ENCODE measurements around the gene METTL6.
"Not testable (repeated sequence)": the region's sequence is repeated elsewhere in the genome, so short reads cannot be mapped to it uniquely, and the experiment has no call there.

The METTL6 gene

DNA sequence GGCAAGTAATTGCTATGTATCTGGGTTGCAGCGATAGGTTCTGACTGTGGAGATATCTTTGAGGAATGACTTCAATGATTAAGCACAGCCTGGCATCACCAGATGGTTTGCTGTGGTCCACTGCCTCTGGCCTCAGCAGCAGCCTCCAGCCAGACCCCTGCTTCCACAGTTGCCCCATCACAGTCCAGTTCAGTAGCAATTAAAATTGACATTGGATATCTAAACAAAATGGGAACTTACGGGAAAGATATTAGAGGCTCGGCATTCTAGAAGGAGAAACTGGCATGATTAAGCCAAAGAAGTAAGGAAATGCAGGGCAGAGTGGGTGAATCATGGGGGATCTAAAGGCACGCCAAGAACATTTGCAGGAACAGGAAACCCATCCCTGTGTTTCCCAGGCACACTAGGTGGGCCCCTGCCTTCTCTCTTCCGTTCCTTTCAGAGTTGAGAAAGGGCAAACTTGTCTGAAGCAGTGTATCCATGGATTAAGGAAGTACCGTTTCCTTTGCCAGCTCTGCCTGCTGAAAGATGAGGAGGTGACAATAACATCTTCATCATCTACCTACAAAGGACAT lies 58.7 kb downstream of the METTL6 start:
- no peaks in the 10 kb centered on the region for H3F3A ChIP-seq (ENCODE audit: insufficient read depth, low read length)
- no peak overlapping the region for H2AFZ ChIP-seq (ENCODE audit: low read length)
- H4K20me1 ChIP-seq (ENCODE audit: insufficient read depth, low read length): no peaks in the 10 kb centered on the region
- no peak overlapping the region for H3K4me3 ChIP-seq (ENCODE audit: low read depth, low read length, poor library complexity, severe bottlenecking)
- no peaks in the 10 kb centered on the region for H3K9me2 ChIP-seq (ENCODE audit: low read depth, low read length)
- no peaks in the 10 kb centered on the region for H3K79me2 ChIP-seq (ENCODE audit: insufficient read depth, low read length)
- TF ChIP-seq EZH2 (IDR thresholded peaks at IDR 0.05; ENCODE audit: borderline replicate concordance, low read length): no peak
- TF ChIP-seq, protein P1, sequence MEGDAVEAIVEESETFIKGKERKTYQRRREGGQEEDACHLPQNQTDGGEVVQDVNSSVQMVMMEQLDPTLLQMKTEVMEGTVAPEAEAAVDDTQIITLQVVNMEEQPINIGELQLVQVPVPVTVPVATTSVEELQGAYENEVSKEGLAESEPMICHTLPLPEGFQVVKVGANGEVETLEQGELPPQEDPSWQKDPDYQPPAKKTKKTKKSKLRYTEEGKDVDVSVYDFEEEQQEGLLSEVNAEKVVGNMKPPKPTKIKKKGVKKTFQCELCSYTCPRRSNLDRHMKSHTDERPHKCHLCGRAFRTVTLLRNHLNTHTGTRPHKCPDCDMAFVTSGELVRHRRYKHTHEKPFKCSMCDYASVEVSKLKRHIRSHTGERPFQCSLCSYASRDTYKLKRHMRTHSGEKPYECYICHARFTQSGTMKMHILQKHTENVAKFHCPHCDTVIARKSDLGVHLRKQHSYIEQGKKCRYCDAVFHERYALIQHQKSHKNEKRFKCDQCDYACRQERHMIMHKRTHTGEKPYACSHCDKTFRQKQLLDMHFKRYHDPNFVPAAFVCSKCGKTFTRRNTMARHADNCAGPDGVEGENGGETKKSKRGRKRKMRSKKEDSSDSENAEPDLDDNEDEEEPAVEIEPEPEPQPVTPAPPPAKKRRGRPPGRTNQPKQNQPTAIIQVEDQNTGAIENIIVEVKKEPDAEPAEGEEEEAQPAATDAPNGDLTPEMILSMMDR (IDR thresholded peaks at IDR 0.05; ENCODE audit: low read length): no peak
- H3K27me3 ChIP-seq (ENCODE audit: insufficient read depth, low read length): no peaks in the 10 kb centered on the region
- H3K27ac ChIP-seq (ENCODE audit: low read depth, low read length, poor library complexity, severe bottlenecking): no peak overlapping the region
- no peak overlapping the region for H3K9ac ChIP-seq (ENCODE audit: low read length)
- no peaks in the 10 kb centered on the region for H3K4me1 ChIP-seq (ENCODE audit: insufficient read depth, low read length, severe bottlenecking)
- no peaks in the 10 kb centered on the region for H3K36me3 ChIP-seq (ENCODE audit: insufficient read depth, low read length)
- H3K4me2 ChIP-seq (ENCODE audit: low read length): no peak overlapping the region
- H3K9me3 ChIP-seq (ENCODE audit: low read length): no peaks in the 10 kb centered on the region

DNA sequence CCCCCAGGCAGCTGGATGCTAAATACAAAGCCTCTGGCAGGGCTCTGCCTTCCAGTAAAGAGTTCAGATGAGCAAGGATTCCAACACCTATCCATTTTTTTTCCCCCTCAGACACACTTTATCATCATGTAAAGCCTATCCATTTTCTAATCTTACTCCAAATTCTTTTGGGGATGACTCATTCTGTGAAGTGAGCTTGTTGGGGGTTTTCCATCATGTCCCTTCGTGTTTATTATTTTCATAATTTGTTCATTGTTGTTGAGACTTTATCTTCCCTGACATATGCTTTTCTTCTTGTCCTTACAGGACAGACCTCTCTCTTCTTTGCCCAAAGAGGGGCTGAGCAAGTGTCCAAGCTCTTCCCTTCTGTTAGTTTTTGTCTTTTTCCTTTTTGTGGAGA lies 60.3 kb downstream of the METTL6 start:
- no peaks in the 10 kb centered on the region for H3K79me2 ChIP-seq (ENCODE audit: insufficient read depth, low read length)
- no peak overlapping the region for H3K27ac ChIP-seq (ENCODE audit: low read depth, low read length, poor library complexity, severe bottlenecking)
- peaks cover 3% of the 10 kb centered on the region for H3K4me1 ChIP-seq (ENCODE audit: insufficient read depth, low read length, severe bottlenecking)
- no peaks in the 10 kb centered on the region for H3K27me3 ChIP-seq (ENCODE audit: insufficient read depth, low read length)
- no peak overlapping the region for H3K4me3 ChIP-seq (ENCODE audit: low read depth, low read length, poor library complexity, severe bottlenecking)
- TF ChIP-seq, protein P1 (IDR thresholded peaks at IDR 0.05; ENCODE audit: low read length): no peak
- TF ChIP-seq EZH2 (IDR thresholded peaks at IDR 0.05; ENCODE audit: borderline replicate concordance, low read length): no peak
- no peaks in the 10 kb centered on the region for H3K9me3 ChIP-seq (ENCODE audit: low read length)
- no peaks in the 10 kb centered on the region for H3F3A ChIP-seq (ENCODE audit: insufficient read depth, low read length)
- H2AFZ ChIP-seq (ENCODE audit: low read length): no peak overlapping the region
- H3K9ac ChIP-seq (ENCODE audit: low read length): no peak overlapping the region
- H4K20me1 ChIP-seq (ENCODE audit: insufficient read depth, low read length): no peaks in the 10 kb centered on the region
- no peaks in the 10 kb centered on the region for H3K36me3 ChIP-seq (ENCODE audit: insufficient read depth, low read length)
- no peak overlapping the region for H3K4me2 ChIP-seq (ENCODE audit: low read length)
- no peaks in the 10 kb centered on the region for H3K9me2 ChIP-seq (ENCODE audit: low read depth, low read length)

DNA sequence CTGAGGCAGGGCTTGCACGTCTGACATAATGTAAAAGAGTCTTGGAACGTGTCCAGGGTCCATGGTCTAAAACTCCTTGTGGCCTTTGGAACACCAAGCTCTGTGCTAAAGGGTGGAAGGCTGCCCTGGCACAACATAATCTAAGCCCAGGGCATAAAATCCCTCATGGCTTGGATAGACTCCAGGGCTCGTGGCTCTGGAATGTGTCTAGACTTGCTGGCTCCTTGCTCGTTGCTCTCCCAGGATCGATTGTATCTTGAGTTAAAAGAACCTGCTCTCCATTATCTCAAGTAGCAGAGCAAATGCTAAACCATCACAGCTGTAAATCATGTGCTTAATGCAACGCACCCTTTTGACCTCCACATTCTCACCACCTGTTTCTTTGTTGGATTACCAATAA lies 63.3 kb downstream of the METTL6 start:
- not testable (repeated sequence) for H3K9ac ChIP-seq (ENCODE audit: low read length); H3K4me2 ChIP-seq (ENCODE audit: low read length); H3K9me3 ChIP-seq (ENCODE audit: low read length); H3F3A ChIP-seq (ENCODE audit: insufficient read depth, low read length); H3K79me2 ChIP-seq (ENCODE audit: insufficient read depth, low read length); H3K27ac ChIP-seq (ENCODE audit: low read depth, low read length, poor library complexity, severe bottlenecking); H3K36me3 ChIP-seq (ENCODE audit: insufficient read depth, low read length); H3K4me3 ChIP-seq (ENCODE audit: low read depth, low read length, poor library complexity, severe bottlenecking); H4K20me1 ChIP-seq (ENCODE audit: insufficient read depth, low read length); H2AFZ ChIP-seq (ENCODE audit: low read length); H3K27me3 ChIP-seq (ENCODE audit: insufficient read depth, low read length); H3K9me2 ChIP-seq (ENCODE audit: low read depth, low read length)
- H3K4me1 ChIP-seq (ENCODE audit: insufficient read depth, low read length, severe bottlenecking): peaks cover 20% of the 10 kb centered on the region

DNA sequence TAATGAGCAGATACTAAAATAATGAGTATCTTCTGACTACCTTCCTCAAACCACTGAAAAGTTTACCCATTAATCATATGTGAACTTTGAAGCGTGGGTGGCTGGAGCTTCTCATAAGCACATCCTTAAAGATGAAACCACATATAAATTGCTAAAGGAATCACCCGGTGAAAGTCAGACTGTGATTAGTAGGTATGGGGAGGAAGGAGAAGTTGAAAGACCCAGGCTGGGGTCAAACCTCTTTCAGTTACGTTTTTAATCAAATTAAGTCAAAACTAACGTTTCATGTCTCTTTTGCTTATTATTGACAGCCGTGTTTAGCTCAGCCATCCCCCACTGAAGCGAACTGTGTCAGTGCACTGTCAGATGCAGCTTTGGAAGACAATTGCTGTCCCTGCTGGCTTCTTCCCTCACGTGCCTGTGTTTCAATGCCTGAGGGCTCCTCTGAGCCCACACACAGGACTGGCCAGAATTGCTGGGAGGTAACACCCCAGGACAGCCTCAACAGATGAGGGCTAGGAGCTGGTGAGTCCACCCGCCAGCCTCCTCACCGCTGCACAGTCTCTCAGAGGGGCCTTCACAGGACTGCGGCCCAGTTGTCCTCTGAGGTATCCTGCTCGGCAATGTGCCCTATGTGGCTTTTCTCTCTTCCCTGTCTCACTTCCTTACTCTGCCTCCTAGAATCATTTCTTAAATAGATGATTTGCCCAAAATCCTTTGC lies 65.7 kb downstream of the METTL6 start:
- H2AFZ ChIP-seq (ENCODE audit: low read length): peak overlapping the region; percentile 21; the same call in 1 of the 2 replicates

More for the DNA sequence above, 65.7 kb downstream of the METTL6 start:
- no peaks in the 10 kb centered on the region for H3K36me3 ChIP-seq (ENCODE audit: insufficient read depth, low read length)
- no peaks in the 10 kb centered on the region for H3F3A ChIP-seq (ENCODE audit: insufficient read depth, low read length)
- peak overlapping the region; percentile 57 for H3K4me2 ChIP-seq (ENCODE audit: low read length)
- no peaks in the 10 kb centered on the region for H4K20me1 ChIP-seq (ENCODE audit: insufficient read depth, low read length)
- TF ChIP-seq EZH2 (IDR thresholded peaks at IDR 0.05; ENCODE audit: borderline replicate concordance, low read length): no peak
- TF ChIP-seq, protein P1 (IDR thresholded peaks at IDR 0.05; ENCODE audit: low read length): no peak
- peak overlapping the region; percentile 51 for H3K27ac ChIP-seq (ENCODE audit: low read depth, low read length, poor library complexity, severe bottlenecking)
- H3K79me2 ChIP-seq (ENCODE audit: insufficient read depth, low read length): no peaks in the 10 kb centered on the region
- H3K9me2 ChIP-seq (ENCODE audit: low read depth, low read length): no peaks in the 10 kb centered on the region
- peaks cover 4% of the 10 kb centered on the region; the same call in 1 of the 2 replicates for H3K27me3 ChIP-seq (ENCODE audit: insufficient read depth, low read length)
- H3K9me3 ChIP-seq (ENCODE audit: low read length): no peaks in the 10 kb centered on the region
- H3K4me3 ChIP-seq (ENCODE audit: low read depth, low read length, poor library complexity, severe bottlenecking): no peak overlapping the region
- peaks cover 20% of the 10 kb centered on the region for H3K4me1 ChIP-seq (ENCODE audit: insufficient read depth, low read length, severe bottlenecking)
- peak overlapping the region; percentile 42 for H3K9ac ChIP-seq (ENCODE audit: low read length)

Data from OCI-LY1 (cell line).